Skeletal muscle satellite cell (primary cell): ENCODE results near the gene TOX2.

Source experiments
- H3K27me3 ChIP-seq: 2 replicates; pipeline ENCODE4 v1.7.0; 2013; ENCODE audit warnings: low read length; ENCODE audit not compliant: control insufficient read depth, insufficient read depth
- H3K36me3 ChIP-seq: 2 replicates; pipeline ENCODE4 v1.7.0; 2013; ENCODE audit warnings: mild to moderate bottlenecking, control low read depth, low read length; ENCODE audit not compliant: insufficient read depth
- H3K4me1 ChIP-seq: 2 replicates; pipeline ENCODE4 v1.7.0; 2013; ENCODE audit warnings: low read length; ENCODE audit not compliant: control insufficient read depth, insufficient read depth
- H3K4me2 ChIP-seq: 2 replicates; pipeline ENCODE4 v1.7.0; 2013; ENCODE audit warnings: mild to moderate bottlenecking, low read length
- H3K4me3 ChIP-seq: 2 replicates; pipeline ENCODE4 v1.7.0; 2013; ENCODE audit warnings: low read length
- H3K9ac ChIP-seq: 2 replicates; pipeline ENCODE4 v1.7.0; 2013; ENCODE audit warnings: mild to moderate bottlenecking, low read depth, low read length, moderate library complexity
- H3K9me3 ChIP-seq: replicated peaks from 2 replicates; pipeline ENCODE4 v1.7.0; 2013; ENCODE audit warnings: mild to moderate bottlenecking, control low read depth, low read length

The TOX2 gene

GRCh38 chr20:44102582-44102981, 187.9 kb downstream of the TOX2 start:
- no peaks in the 10 kb centered on the region for H3K36me3 ChIP-seq
- no peak overlapping the region for H3K9ac ChIP-seq
- no peak overlapping the region for H3K4me3 ChIP-seq
- H3K4me2 ChIP-seq, result no peak overlapping the region
- peaks cover 5% of the 10 kb centered on the region for H3K27me3 ChIP-seq
- peaks cover 4% of the 10 kb centered on the region for H3K4me1 ChIP-seq
- H3K9me3 ChIP-seq, result no peaks in the 10 kb centered on the region

DNA sequence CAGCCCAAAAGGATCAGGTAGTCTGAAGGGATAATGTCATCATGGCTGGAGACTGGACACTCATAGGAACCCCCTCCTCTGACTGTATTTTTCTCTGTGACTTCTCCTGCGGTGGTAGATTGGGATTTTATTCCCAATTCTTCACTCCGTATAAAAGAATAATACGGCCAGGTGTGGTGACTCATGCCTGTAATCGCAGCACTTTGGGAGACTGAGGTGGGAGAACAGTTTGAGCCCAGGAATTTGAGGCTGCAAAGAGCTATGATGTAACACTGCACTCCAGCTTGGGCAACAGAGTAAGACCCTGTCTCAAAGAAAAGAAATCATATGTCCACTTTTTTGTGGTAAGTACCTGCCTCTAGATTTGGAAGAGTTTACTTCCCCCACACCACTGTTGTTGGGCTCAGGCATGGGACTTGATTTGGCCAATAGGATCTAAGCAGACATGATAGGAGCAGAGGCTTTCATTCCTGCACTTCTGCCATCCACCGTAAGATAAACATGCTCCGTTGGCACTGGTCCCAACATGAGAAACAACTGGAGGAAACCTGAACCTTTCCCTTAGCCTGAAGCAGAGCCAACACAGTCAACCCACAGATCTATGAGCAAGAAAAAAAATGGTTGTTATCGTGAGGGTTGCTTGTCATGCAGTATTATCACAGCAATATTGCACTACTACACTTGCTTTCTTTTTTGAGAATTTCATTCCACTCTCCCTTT, 190.3 kb downstream of the TOX2 start:
- Histone ChIP-seq H3K4me2 (no peak overlapping the region), H3K27me3 (peaks cover 5% of the 10 kb centered on the region), H3K9ac (no peak overlapping the region)

DNA sequence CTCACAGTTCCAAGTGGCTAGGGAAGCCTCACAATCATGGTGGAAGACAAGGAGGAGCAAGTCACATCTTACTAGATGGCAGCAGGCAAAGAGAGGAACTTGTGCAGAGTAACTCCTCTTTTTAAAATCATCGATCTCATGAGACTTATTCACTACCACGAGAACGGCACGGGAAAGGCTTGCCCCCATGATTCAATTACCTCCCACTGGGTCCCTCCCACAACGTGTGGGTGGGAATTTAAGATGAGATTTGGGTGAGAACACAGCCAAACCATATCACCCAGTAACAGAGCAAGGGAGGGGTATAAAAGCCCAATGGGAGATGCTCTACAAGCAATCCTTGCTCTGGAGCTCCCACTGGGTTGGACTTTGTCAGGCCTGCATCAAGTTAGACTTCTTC, 192.0 kb downstream of the TOX2 start:
- H3K4me1 ChIP-seq, result peaks cover 4% of the 10 kb centered on the region
- H3K4me2 ChIP-seq, result no peak overlapping the region
- H3K9ac ChIP-seq, result no peak overlapping the region
- H3K9me3 ChIP-seq, result no peaks in the 10 kb centered on the region
- peaks cover 5% of the 10 kb centered on the region for H3K27me3 ChIP-seq
- no peak overlapping the region for H3K4me3 ChIP-seq
- peaks cover 3% of the 10 kb centered on the region for H3K36me3 ChIP-seq

More for the DNA sequence above, 190.3 kb downstream of the TOX2 start:
- Histone ChIP-seq H3K9me3 (no peaks in the 10 kb centered on the region), H3K4me3 (no peak overlapping the region), H3K4me1 (peaks cover 4% of the 10 kb centered on the region), H3K36me3 (peaks cover 3% of the 10 kb centered on the region)

- H3K9ac ChIP-seq, result no peak overlapping the region
- H3K4me2 ChIP-seq, result no peak overlapping the region
- peaks cover 6% of the 10 kb centered on the region for H3K36me3 ChIP-seq
- H3K27me3 ChIP-seq, result peaks cover 5% of the 10 kb centered on the region
- no peak overlapping the region for H3K4me3 ChIP-seq
- H3K4me1 ChIP-seq, result peaks cover 2% of the 10 kb centered on the region
- no peaks in the 10 kb centered on the region for H3K9me3 ChIP-seq
Measured at GRCh38 chr20:44109951-44110361, 195.3 kb downstream of the TOX2 start.

DNA sequence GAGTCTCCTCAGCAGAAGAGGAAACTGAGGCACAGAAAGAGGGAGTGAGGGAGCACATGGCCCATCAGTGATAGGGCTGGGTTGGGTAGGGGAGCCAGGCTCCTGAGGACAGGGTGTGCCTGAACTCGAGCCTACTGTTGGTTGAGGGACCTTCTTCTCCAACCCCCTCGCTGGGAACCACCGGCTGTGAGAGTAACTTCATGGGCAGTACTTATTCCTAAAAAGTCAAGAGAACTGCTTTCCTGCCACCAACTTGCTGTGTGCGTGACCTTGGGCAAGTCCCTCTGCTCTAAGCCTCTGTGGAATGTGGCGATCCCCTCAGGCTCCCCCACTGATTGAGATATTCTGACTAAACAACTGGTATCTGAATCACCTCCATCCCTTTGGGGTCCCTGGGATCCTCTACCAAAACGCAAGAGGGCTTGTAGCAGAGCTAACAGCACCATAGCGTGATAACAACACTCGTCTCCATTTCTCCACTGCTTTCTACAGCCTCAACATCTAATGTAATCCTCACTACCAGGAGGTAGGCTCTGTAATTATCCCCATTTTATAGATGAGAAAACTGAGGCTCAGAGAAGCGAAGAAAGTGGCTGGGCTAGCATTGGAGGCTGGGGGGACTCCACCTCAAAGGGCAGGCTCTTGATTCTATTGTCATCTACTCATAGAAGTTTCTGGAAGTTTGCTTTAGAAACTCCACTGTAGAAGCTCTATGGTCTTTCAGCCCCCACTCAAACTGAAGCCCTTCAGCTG, 196.3 kb downstream of the TOX2 start:
- Histone ChIP-seq H3K9me3 (no peaks in the 10 kb centered on the region), H3K4me3 (no peak overlapping the region), H3K4me1 (no peaks in the 10 kb centered on the region), H3K9ac (no peak overlapping the region), H3K27me3 (peaks cover 4% of the 10 kb centered on the region), H3K36me3 (peaks cover 6% of the 10 kb centered on the region), H3K4me2 (no peak overlapping the region)

DNA sequence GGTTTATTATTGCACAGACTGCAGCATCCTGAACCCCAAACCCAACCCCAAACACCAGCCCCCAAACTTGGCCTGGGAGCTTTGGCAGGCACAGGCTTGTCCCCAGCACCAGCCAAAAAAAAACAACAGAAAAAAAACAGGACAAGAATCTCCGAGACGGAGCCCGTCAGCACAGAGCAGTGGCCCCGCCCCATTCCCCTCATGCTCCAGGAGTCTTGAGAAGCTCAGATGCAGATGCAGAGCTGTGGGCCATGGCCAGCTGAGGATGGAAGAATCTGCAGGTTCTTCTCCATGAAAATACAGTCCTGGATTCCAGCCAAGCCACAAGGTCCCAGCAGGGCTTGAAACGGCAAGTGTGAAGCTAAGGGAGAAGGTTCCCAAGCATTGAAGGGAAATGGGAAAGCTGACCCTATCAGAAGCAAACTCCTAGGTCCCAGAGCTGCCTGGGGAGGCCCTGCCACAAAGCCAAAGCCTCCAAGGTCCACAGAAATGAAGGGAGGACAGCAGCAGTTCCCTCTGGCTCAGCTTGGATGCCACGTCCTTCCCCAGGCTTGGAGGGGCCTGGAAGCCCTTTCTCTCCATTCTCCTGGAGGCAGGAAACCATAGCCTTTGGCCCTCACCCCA, 197.2 kb downstream of the TOX2 start:
- H3K4me1 ChIP-seq, result no peaks in the 10 kb centered on the region
- H3K36me3 ChIP-seq, result peaks cover 6% of the 10 kb centered on the region
- no peak overlapping the region for H3K9ac ChIP-seq
- H3K27me3 ChIP-seq, result no peaks in the 10 kb centered on the region
- no peak overlapping the region for H3K4me2 ChIP-seq
- no peak overlapping the region for H3K4me3 ChIP-seq
- no peaks in the 10 kb centered on the region for H3K9me3 ChIP-seq

DNA sequence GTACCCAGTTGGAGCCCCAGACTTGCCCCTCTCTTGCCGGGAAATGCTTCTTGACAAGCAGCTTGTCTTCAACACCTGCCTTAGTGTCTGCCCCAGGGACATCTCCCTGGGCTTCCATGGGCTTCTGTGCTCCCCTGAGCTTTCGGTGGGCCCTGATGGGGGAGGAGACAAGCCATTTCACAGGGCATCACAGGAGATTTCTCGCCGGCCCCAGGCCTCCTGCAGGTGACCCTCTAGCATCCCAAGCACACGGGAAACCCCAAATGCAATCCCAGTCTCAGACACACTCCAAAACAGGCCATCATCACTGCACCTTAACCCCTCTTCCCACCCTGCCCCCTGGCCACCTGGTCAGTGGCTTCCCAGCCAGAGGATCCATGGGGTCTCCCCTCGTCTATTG, 197.8 kb downstream of the TOX2 start:
- H3K4me1 ChIP-seq, result no peaks in the 10 kb centered on the region
- peaks cover 6% of the 10 kb centered on the region for H3K36me3 ChIP-seq
- H3K9me3 ChIP-seq, result no peaks in the 10 kb centered on the region
- no peaks in the 10 kb centered on the region for H3K27me3 ChIP-seq
- no peak overlapping the region for H3K4me2 ChIP-seq
- H3K4me3 ChIP-seq, result no peak overlapping the region
- no peak overlapping the region for H3K9ac ChIP-seq

DNA sequence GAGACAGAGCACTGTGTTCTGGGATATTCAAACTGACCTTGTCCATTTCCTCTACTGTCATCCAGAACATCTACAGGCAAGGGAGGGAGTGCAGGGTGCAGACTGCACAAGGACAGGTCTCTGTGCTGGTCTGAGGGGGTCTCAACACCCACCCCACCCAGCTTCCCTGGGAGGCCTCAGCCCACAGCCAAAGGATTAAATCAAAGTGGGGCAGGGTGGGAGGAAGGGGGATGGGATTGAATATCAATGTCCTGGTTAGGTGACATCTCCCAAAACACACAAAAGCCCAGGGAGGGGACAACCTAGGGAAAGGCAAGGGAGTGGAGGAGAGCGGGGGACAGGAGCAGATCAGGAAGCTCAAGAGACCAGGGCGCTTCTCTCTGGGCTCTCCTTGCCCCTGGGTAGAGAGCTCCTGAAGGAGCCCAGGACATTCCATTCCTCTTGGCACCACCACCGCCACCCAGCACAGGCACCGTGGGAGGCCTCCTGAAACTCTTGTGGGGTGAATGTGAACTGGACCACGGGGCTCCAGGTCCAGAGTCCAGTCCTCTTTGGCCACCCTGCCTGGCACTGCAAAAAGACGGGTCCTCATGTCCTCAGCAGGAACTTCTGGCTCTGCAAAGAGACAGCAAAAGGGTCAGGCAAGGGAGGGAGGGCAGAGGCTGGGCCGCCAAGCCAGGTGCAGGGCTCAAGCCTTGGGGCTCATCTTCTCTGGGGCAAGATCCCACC, 198.4 kb downstream of the TOX2 start:
- Histone ChIP-seq H3K4me3 (no peak overlapping the region), H3K4me1 (no peaks in the 10 kb centered on the region), H3K9ac (no peak overlapping the region), H3K9me3 (no peaks in the 10 kb centered on the region), H3K36me3 (peaks cover 6% of the 10 kb centered on the region), H3K4me2 (no peak overlapping the region), H3K27me3 (no peaks in the 10 kb centered on the region)

- Histone ChIP-seq H3K9me3 (no peaks in the 10 kb centered on the region), H3K4me1 (no peaks in the 10 kb centered on the region), H3K4me2 (no peak overlapping the region), H3K9ac (no peak overlapping the region), H3K4me3 (no peak overlapping the region), H3K27me3 (no peaks in the 10 kb centered on the region), H3K36me3 (peaks cover 6% of the 10 kb centered on the region)
Measured at GRCh38 chr20:44113618-44114376, 199.1 kb downstream of the TOX2 start.

GRCh38 chr20:44115181-44115580, 200.5 kb downstream of the TOX2 start:
- no peaks in the 10 kb centered on the region for H3K27me3 ChIP-seq

More at GRCh38 chr20:44115181-44115580, 200.5 kb downstream of the TOX2 start:
- H3K9ac ChIP-seq, result no peak overlapping the region
- peaks cover 3% of the 10 kb centered on the region for H3K36me3 ChIP-seq
- H3K9me3 ChIP-seq, result no peaks in the 10 kb centered on the region
- H3K4me2 ChIP-seq, result no peak overlapping the region
- no peaks in the 10 kb centered on the region for H3K4me1 ChIP-seq
- H3K4me3 ChIP-seq, result no peak overlapping the region
